KOPT-K1 (cell line): Measurements from ENCODE around the gene ALMS1.
"Not testable (repeated sequence)": the region's sequence is repeated elsewhere in the genome, so short reads cannot be mapped to it uniquely, and the experiment has no call there.

Source experiments
- H3K27ac ChIP-seq: fragments of 200-600 bp; sonication (generic); 2 replicates; pipeline ENCODE4 v1.5.1; 2016; ENCODE audit warnings: antibody characterized with exemption, mild to moderate bottlenecking, low read depth, low read length; ENCODE audit not compliant: poor library complexity, severe bottlenecking
- H3K36me3 ChIP-seq: fragments of 200-600 bp; sonication (generic); 2 replicates; pipeline ENCODE4 v1.5.1; 2017; ENCODE audit warnings: antibody characterized with exemption, mild to moderate bottlenecking, low read length, moderate library complexity; ENCODE audit not compliant: insufficient read depth
- H3K9me3 ChIP-seq: fragments of 200-600 bp; sonication (generic); 2 replicates; pipeline ENCODE4 v1.5.1; 2017; ENCODE audit warnings: antibody characterized with exemption, low read length, mild to moderate bottlenecking; ENCODE audit not compliant: insufficient read depth, poor library complexity, severe bottlenecking

The ALMS1 gene

DNA sequence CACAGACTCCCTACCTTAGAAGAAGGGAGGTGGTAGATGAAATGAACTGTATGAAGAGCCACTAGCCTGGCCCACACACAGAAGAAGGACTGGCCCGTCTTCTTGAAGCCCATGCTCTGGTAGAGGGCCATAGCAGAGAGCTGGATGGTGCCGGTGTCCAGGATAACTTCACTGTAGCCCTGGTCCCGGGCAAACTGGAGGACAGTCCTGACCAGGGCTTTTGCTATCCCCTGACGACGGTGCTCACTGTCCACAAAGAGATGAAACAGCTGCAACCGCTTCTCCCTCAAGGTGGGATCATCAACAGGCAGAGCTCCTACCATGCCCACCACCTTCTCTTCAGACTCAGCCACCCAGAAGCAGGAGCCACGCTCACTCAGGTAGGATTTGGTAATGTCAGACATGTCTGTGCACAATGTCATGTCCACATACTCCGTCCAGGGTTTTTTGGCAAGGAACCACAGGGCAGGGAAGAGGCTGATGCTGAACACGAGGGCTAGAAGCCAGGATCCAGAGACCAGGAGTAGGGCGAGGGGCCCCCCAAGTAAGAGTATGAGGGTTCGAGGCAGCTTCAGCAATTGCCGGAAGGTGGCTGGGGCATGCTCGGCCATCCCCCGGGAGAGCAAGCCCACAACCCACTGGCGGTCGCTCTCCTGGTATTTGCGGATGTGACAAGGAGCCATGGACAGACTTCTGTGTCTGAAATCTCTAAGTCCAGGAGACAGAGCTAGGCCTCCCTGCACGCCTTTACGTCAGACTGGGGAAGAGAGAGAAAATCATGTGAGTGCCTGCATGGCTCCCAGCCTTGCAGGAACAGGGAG lies 255.5 kb downstream of the ALMS1 start:
- no peak overlapping the region for H3K27ac ChIP-seq
- peaks cover 17% of the 10 kb centered on the region for H3K9me3 ChIP-seq
- no peaks in the 10 kb centered on the region for H3K36me3 ChIP-seq

GRCh38 chr2:73641767-73642062 lies 256.1 kb downstream of the ALMS1 start:
- Histone ChIP-seq H3K9me3 (peaks cover 17% of the 10 kb centered on the region), H3K27ac (no peak overlapping the region), H3K36me3 (no peaks in the 10 kb centered on the region)

- H3K9me3 ChIP-seq, result peaks cover 17% of the 10 kb centered on the region
- no peaks in the 10 kb centered on the region for H3K36me3 ChIP-seq
- H3K27ac ChIP-seq, result no peak within 1 kb of the TSS
Measured at GRCh38 chr2:73642338-73643018, 256.8 kb downstream of the ALMS1 start, which contains the start of gene NAT8. TSS of gene NAT8 (minus strand) at chr2:73642422. CDS start at chr2:73641628, 794 bp downstream.

GRCh38 chr2:73647690-73648089 lies 262.1 kb downstream of the ALMS1 start:
- H3K27ac ChIP-seq, result not testable (repeated sequence)

DNA sequence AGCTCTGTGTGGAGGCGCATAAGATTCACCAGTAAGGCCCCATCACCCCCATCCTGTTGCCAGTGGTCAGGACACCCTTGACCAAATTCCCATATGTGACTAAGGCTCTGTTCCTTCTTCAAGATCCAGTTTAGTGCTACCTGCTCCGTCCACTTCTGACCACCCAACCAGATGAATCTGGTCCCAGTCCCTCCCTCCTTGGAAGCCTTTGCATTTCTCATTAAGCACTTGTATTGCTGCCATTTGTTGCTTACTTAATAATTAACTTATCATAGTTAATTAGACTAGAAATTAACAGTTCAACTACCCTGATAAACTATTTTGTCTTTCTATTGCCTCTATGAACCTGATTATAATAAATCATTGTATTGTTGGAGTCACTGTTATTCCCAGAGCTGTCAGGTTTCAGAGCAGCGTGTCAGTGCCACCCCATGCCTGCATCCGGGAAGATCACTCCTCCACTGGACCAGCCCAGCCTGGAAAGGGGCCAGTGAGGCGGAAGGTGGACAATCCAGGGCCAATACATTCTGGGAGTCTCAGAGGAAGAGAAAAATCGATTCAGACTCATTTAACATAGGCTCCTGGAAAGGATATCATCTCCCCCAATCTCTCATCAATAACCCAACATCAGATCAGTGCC lies 266.1 kb downstream of the ALMS1 start:
- Histone ChIP-seq H3K9me3 (no peaks in the 10 kb centered on the region), H3K27ac (no peak overlapping the region), H3K36me3 (no peaks in the 10 kb centered on the region)

More at GRCh38 chr2:73647690-73648089, 262.1 kb downstream of the ALMS1 start:
- not testable (repeated sequence) for H3K36me3 ChIP-seq, H3K9me3 ChIP-seq

- Histone ChIP-seq H3K27ac (no peak overlapping the region), H3K36me3 (no peaks in the 10 kb centered on the region), H3K9me3 (no peaks in the 10 kb centered on the region)
Measured at GRCh38 chr2:73652348-73652747, 266.7 kb downstream of the ALMS1 start.

- H3K9me3 ChIP-seq, result peaks cover 2% of the 10 kb centered on the region
- no peak overlapping the region for H3K27ac ChIP-seq
- no peaks in the 10 kb centered on the region for H3K36me3 ChIP-seq
Measured at GRCh38 chr2:73654175-73654574, 268.5 kb downstream of the ALMS1 start.
